Measurements from ENCODE around the gene PORCN. TPM values are rescaled to one million over a fixed set of nuclear protein-coding genes. Genes with fewer than 3 reads are reported as not detected.

PORCN gene
- total RNA-seq, 6 donors from 2014 or later, result 10.0 to 53.4 (median 14.3) TPM

DNA sequence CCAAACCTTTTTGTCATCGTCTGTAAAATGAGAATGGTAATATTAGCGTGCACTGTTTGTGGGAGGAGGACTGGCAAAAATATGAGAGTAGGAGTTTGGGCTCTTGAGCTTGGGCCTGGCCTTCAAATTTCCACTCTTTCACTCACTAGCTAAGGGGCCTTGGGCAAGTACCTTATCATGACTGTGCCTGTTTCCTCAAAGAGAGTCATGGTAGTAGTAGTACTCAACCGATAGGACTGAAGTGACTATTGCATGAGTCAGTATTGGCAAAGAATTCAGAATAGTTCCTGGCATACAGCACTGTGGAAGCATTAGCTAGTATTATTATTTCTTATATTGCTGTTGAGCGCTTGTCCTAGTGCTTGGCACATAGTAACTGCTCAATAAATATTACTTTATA lies 49.5 kb downstream of the PORCN start:
- Histone ChIP-seq H3K27me3 (no peaks in the 10 kb centered on the region), H3K27ac (no peak overlapping the region), H3K36me3 (peaks cover 0 to 47% (median 19%) of the 10 kb centered on the region in 4 donors), H3K4me1 (no peaks in the 10 kb centered on the region), H3K9me3 (no peaks in the 10 kb centered on the region), H3K4me3 (no peak overlapping the region)
- TF ChIP-seq POLR2A (IDR thresholded peaks at IDR 0.05) (no peak), POLR2AphosphoS5 (IDR thresholded peaks at IDR 0.05) (no peak), EP300 (IDR thresholded peaks at IDR 0.05) (no peak)
- TF ChIP-seq, protein P1, sequence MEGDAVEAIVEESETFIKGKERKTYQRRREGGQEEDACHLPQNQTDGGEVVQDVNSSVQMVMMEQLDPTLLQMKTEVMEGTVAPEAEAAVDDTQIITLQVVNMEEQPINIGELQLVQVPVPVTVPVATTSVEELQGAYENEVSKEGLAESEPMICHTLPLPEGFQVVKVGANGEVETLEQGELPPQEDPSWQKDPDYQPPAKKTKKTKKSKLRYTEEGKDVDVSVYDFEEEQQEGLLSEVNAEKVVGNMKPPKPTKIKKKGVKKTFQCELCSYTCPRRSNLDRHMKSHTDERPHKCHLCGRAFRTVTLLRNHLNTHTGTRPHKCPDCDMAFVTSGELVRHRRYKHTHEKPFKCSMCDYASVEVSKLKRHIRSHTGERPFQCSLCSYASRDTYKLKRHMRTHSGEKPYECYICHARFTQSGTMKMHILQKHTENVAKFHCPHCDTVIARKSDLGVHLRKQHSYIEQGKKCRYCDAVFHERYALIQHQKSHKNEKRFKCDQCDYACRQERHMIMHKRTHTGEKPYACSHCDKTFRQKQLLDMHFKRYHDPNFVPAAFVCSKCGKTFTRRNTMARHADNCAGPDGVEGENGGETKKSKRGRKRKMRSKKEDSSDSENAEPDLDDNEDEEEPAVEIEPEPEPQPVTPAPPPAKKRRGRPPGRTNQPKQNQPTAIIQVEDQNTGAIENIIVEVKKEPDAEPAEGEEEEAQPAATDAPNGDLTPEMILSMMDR (IDR thresholded peaks at IDR 0.05), result no peak
- WGBS, 2 donors, result 80 to 82% methylated on average over 4 of the region's 4 CpGs
- ATAC-seq (ENCODE audit: low FRiP score in 2 of 2), result peak; percentile 38 to 66
- no peak for DNase-seq

DNA sequence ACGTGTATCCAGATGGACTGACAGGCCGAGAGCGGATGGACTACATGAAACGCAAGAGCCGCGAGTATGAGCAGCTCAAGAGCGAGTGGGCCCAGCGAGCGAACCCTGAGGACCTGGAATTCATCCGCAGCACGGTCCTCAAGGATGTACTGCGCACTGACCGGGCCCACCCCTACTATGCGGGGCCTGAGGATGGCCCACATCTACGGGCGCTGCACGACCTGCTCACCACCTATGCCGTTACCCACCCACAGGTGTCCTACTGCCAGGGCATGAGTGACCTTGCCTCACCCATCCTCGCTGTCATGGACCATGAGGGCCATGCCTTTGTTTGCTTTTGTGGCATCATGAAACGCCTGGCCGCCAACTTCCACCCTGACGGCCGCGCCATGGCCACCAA lies 50.8 kb downstream of the PORCN start:
- Histone ChIP-seq H3K36me3 (peaks cover 0 to 50% (median 19%) of the 10 kb centered on the region in 4 donors), H3K4me1 (no peaks in the 10 kb centered on the region), H3K4me3 (no peak overlapping the region), H3K27ac (no peak overlapping the region), H3K27me3 (no peaks in the 10 kb centered on the region), H3K9me3 (no peaks in the 10 kb centered on the region)
- no peak for ATAC-seq (ENCODE audit: low FRiP score in 2 of 2)
- TF ChIP-seq EP300 (IDR thresholded peaks at IDR 0.05) (no peak), POLR2AphosphoS5 (IDR thresholded peaks at IDR 0.05) (no peak), POLR2A (IDR thresholded peaks at IDR 0.05) (no peak)
- TF ChIP-seq, protein P1 (IDR thresholded peaks at IDR 0.05), result no peak
- WGBS, 2 donors, result 89 to 97% methylated on average over 15 to 24 of the region's 24 CpGs
- no peak for DNase-seq

DNA sequence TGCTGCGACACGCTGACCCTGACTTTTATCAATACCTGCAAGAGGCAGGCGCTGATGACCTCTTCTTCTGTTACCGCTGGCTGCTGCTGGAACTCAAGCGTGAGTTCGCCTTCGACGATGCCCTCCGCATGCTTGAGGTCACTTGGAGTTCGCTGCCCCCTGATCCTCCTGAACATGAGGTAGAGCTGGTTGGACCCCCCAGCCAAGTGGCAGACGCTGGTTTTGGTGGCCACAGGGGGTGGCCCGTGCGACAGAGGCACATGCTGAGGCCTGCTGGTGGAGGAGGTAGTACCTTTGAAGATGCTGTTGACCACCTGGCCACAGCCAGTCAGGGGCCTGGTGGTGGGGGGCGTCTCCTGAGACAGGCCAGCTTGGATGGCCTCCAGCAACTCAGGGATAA lies 51.3 kb downstream of the PORCN start:
- Histone ChIP-seq H3K9me3 (no peaks in the 10 kb centered on the region), H3K4me3 (no peak overlapping the region), H3K27me3 (no peaks in the 10 kb centered on the region), H3K36me3 (peaks cover 0 to 50% (median 19%) of the 10 kb centered on the region in 4 donors), H3K27ac (no peak overlapping the region), H3K4me1 (no peaks in the 10 kb centered on the region)
- TF ChIP-seq, protein P1 (IDR thresholded peaks at IDR 0.05), result no peak
- TF ChIP-seq POLR2A (IDR thresholded peaks at IDR 0.05), result no peak
- TF ChIP-seq EP300 (IDR thresholded peaks at IDR 0.05), result no peak
- TF ChIP-seq POLR2AphosphoS5 (IDR thresholded peaks at IDR 0.05), result no peak
- WGBS, 2 donors, result 92% methylated on average over 14 of the region's 14 CpGs; no CpG with 5 or more reads in 1 of the 2 donors
- DNase-seq (no peak), ATAC-seq (ENCODE audit: low FRiP score in 2 of 2) (no peak)

DNA sequence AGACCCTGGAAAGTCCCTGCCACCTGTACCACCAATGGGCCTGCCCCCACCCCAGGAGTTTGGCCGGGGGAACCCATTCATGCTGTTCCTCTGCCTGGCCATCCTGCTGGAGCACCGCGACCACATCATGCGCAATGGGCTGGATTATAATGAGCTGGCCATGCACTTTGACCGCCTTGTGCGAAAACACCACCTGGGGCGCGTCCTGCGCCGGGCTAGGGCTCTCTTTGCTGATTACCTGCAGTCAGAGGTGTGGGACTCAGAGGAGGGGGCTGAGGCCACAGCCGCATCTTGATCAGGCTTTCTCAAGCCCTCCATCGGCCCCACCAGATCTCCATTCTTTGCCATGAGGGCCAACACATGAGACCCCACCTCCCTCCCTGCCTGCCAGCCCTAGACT lies 51.9 kb downstream of the PORCN start:
- Histone ChIP-seq H3K4me3 (no peak overlapping the region), H3K27ac (no peak overlapping the region), H3K9me3 (no peaks in the 10 kb centered on the region), H3K4me1 (no peaks in the 10 kb centered on the region), H3K36me3 (peaks cover 0 to 46% (median 19%) of the 10 kb centered on the region in 4 donors), H3K27me3 (no peaks in the 10 kb centered on the region)
- WGBS, 2 donors, result 97 to 100% methylated on average over 2 to 12 of the region's 12 CpGs
- ATAC-seq (ENCODE audit: low FRiP score in 2 of 2), result no peak
- no peak for TF ChIP-seq POLR2AphosphoS5 (IDR thresholded peaks at IDR 0.05)
- TF ChIP-seq, protein P1 (IDR thresholded peaks at IDR 0.05), result no peak
- no peak for TF ChIP-seq EP300 (IDR thresholded peaks at IDR 0.05)
- no peak for TF ChIP-seq POLR2A (IDR thresholded peaks at IDR 0.05)
- peak in 1 of 2 donors; percentile 42 for DNase-seq

DNA sequence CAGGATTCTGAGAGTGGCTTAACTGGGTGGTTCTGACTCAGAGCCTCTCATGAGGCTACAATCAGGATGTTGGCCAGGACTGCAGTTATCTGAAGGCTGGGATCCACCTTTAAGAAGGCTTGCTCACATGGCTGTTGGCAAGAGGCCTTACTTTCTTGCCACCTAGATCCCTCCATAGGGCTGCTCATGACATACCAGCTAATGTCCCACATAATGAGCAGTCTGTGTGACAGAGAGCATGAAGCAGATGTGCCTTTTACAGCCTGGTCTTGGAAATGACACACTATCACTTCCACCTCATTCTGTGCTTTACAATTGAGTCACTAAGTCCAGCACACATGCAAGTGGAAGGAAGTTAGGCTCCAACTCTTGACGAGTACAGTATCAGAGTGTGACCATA lies 61.2 kb downstream of the PORCN start:
- Histone ChIP-seq H3K27me3 (no peaks in the 10 kb centered on the region), H3K36me3 (no peaks in the 10 kb centered on the region), H3K4me3 (no peak overlapping the region), H3K27ac (no peak overlapping the region), H3K9me3 (no peaks in the 10 kb centered on the region), H3K4me1 (no peaks in the 10 kb centered on the region)
- 50 to 57% methylated on average over 1 of the region's 1 CpG for WGBS, 2 donors
- ATAC-seq (ENCODE audit: low FRiP score in 2 of 2), result no peak
- TF ChIP-seq POLR2AphosphoS5 (IDR thresholded peaks at IDR 0.05) (no peak), POLR2A (IDR thresholded peaks at IDR 0.05) (no peak), EP300 (IDR thresholded peaks at IDR 0.05) (no peak)
- TF ChIP-seq, protein P1 (IDR thresholded peaks at IDR 0.05), result no peak
- DNase-seq, result no peak
